ENCODE data around the gene GPR82. TPM values are rescaled to one million over a fixed set of nuclear protein-coding genes. Genes with fewer than 3 reads are reported as not detected.

Gene GPR82
- total and polyA plus RNA-seq, 2 of the 8 experiments (the other 6 are each of a cell fraction or from before 2014, with no cell fraction given): not detected

GRCh38 chrX:41711021-41711667 lies 12.8 kb upstream of the GPR82 start:
- H2BK5ac ChIP-seq (ENCODE audit: low read depth, low read length): no peak overlapping the region
- H2BK12ac ChIP-seq (ENCODE audit: low read depth, low read length): no peak overlapping the region
- no peaks in the 10 kb centered on the region for H3K79me1 ChIP-seq (ENCODE audit: low read depth, low read length)
- WGBS, 2 experiments (ENCODE audit: extremely low coverage in 1 of 2, insufficient coverage in 1 of 2, insufficient read length in 1 of 2, insufficient replicate concordance in 2 of 2, low coverage in 1 of 2, low lambda C conversion rate in 2 of 2, missing lambda C conversion rate in 1 of 2): 96% methylated on average over 5 of the region's 5 CpGs; no CpG with 5 or more reads in 1 of the 2 experiments
- H3K36me3 ChIP-seq (ENCODE audit: control insufficient read depth in 2 of 4, insufficient read depth in 4 of 4, low read length in 3 of 4): no peaks in the 10 kb centered on the region
- no peak overlapping the region for H3K4ac ChIP-seq (replicated peaks; ENCODE audit: insufficient read length, low read depth, low read length)
- H4K5ac ChIP-seq (ENCODE audit: insufficient read length, low read depth, low read length): no peak overlapping the region
- H2BK20ac ChIP-seq (ENCODE audit: low read length): no peak overlapping the region
- no peaks in the 10 kb centered on the region for H4K20me1 ChIP-seq (replicated peaks in 1 of 2; ENCODE audit: control insufficient read depth in 1 of 2, insufficient read depth in 2 of 2, low read length in 2 of 2)
- H2BK15ac ChIP-seq (ENCODE audit: low read length): no peak overlapping the region
- H2AK5ac ChIP-seq (ENCODE audit: low read depth, low read length): no peak overlapping the region
- no peaks in the 10 kb centered on the region for H3K27me3 ChIP-seq (replicated peaks in 1 of 4; ENCODE audit: control insufficient read depth in 3 of 4, extremely low read depth in 1 of 4, insufficient read depth in 3 of 4, low read length in 3 of 4)
- no peak overlapping the region for H3K27ac ChIP-seq (ENCODE audit: low read depth, low read length)
- H3K23ac ChIP-seq (ENCODE audit: insufficient read length): no peak overlapping the region
- no peaks in the 10 kb centered on the region for H3K79me2 ChIP-seq (ENCODE audit: control insufficient read depth in 1 of 2, insufficient read depth in 2 of 2, low read length in 2 of 2)
- POLR2A ChIA-PET (ENCODE audit: partially characterized antibody): no interaction called here
- no peak overlapping the region for H3K56ac ChIP-seq (replicated peaks; ENCODE audit: insufficient read length, low read depth, low read length)
- no peak overlapping the region for H4K8ac ChIP-seq (ENCODE audit: extremely low read depth, insufficient read depth, low read length)
- FAIRE-seq (no peak), DNase-seq (ENCODE audit: low read depth in 1 of 2, low spot score in 2 of 2) (no peak)
- H3K9ac ChIP-seq (replicated peaks in 1 of 4; ENCODE audit: extremely low read depth in 1 of 4, low read depth in 3 of 4, low read length in 3 of 4): no peak overlapping the region
- no peaks in the 10 kb centered on the region for H3K9me3 ChIP-seq (ENCODE audit: insufficient read depth in 2 of 2, low read depth in 1 of 2, low read length in 1 of 2)
- H3K4me3 ChIP-seq (ENCODE audit: extremely low read depth in 1 of 4, insufficient read depth in 2 of 4, low read depth in 3 of 4, low read length in 4 of 4): no peak overlapping the region
- peaks cover 0 to 13% (median 0%) of the 10 kb centered on the region in 4 experiments; a peak in 3 of 7 replicates for H3K4me1 ChIP-seq (replicated peaks in 1 of 4; ENCODE audit: control insufficient read depth in 3 of 4, insufficient read depth in 4 of 4, low read length in 3 of 4)
- CTCF ChIA-PET (ENCODE audit: partially characterized antibody): interaction anchor here (1.0 kb wide), 1 partner anchor 17 kb away, joined by 3 read pairs; no protein-coding TSS in a partner anchor
- H3K14ac ChIP-seq (ENCODE audit: insufficient read length): no peak overlapping the region
- H3K23me2 ChIP-seq (ENCODE audit: low read depth, low read length): no peaks in the 10 kb centered on the region
- H4K91ac ChIP-seq (replicated peaks; ENCODE audit: insufficient read length, low read length): no peak overlapping the region
- no peak overlapping the region for H3K18ac ChIP-seq (ENCODE audit: extremely low read depth, low read length)
- H2BK120ac ChIP-seq (replicated peaks; ENCODE audit: low read depth, low read length): no peak overlapping the region
- no peak overlapping the region for H3K4me2 ChIP-seq (ENCODE audit: insufficient read depth in 1 of 2, low read depth in 2 of 2, low read length in 2 of 2)
- no peak overlapping the region for H2AFZ ChIP-seq (ENCODE audit: low read length)
- TF ChIP-seq ZNF274 (IDR thresholded peaks at IDR 0.05; ENCODE audit: borderline replicate concordance, extremely low read depth, low read length) (no peak), POLR2A (IDR thresholded peaks at IDR 0.05; ENCODE audit: control extremely low read depth in 1 of 2, low read depth in 2 of 2, low read length in 2 of 2) (no peak), ASH2L (IDR thresholded peaks at IDR 0.05; ENCODE audit: low read length) (no peak), POLR2AphosphoS5 (IDR thresholded peaks at IDR 0.05; ENCODE audit: low read depth, low read length) (no peak), CTBP2 (IDR thresholded peaks at IDR 0.05; ENCODE audit: borderline replicate concordance, insufficient read depth, insufficient read length, low read length) (no peak), SIRT6 (IDR thresholded peaks at IDR 0.05; ENCODE audit: low read length) (no peak), CBX8 (IDR thresholded peaks at IDR 0.05; ENCODE audit: borderline replicate concordance, low read depth, low read length) (no peak), GABPA (IDR thresholded peaks at IDR 0.05; ENCODE audit: borderline replicate concordance, insufficient read depth, low read length) (no peak), BRCA1 (IDR thresholded peaks at IDR 0.05; ENCODE audit: low read depth, low read length) (no peak), SP4 (IDR thresholded peaks at IDR 0.05; ENCODE audit: low read length) (no peak), MAX (IDR thresholded peaks at IDR 0.05) (no peak), SRF (IDR thresholded peaks at IDR 0.05; ENCODE audit: low read depth, low read length) (no peak), GTF2F1 (IDR thresholded peaks at IDR 0.05; ENCODE audit: borderline replicate concordance, low read depth, low read length) (no peak), SP2 (IDR thresholded peaks at IDR 0.05; ENCODE audit: low read length) (no peak)

Data from H1 (cell line).